Common myeloid progenitor, CD34-positive (primary cell): ENCODE measurements around the gene GNG4.
A peak's percentile ranks its signal among the peaks of the same experiment; 100 is the strongest.
"Not testable (repeated sequence)": the region's sequence is repeated elsewhere in the genome, so short reads cannot be mapped to it uniquely, and the experiment has no call there.

Experiments used
- CTCF ChIA-PET: fragments of 350-600 bp; sonication (Branson Sonifier 250); formaldehyde crosslinking; loops from one replicate; lab custom pipeline; 2021; ENCODE audit warnings: antibody characterized with exemption; lab: Charles Lee
- POLR2A ChIA-PET: fragments of 350-600 bp; sonication (Branson Sonifier 250); formaldehyde crosslinking; loops from one replicate; lab custom pipeline; 2021; ENCODE audit warnings: antibody characterized with exemption; lab: Charles Lee
- DNase-seq, 3 donors: peaks; one replicate each; pipeline versions ENCODE4 v3.0.0 to v3.0.0-alpha.2; 2013
- H3K27ac ChIP-seq, 2 experiments: 1 replicate in 1 of 2; 2 replicates in 1 of 2; pipeline ENCODE4 v1.7.0; 2013; ENCODE audit warnings: inconsistent platforms in 2 of 2, low read length in 2 of 2, mild to moderate bottlenecking in 2 of 2, low read depth in 1 of 2, moderate library complexity in 1 of 2; ENCODE audit not compliant: severe bottlenecking in 2 of 2, insufficient read depth in 1 of 2, poor library complexity in 1 of 2
- H3K27me3 ChIP-seq, 5 experiments: replicated peaks in 2 of 5; 1 replicate in 3 of 5; 2 replicates in 2 of 5; pipeline versions ENCODE4 v1.6.1 to v1.7.0; 2013; ENCODE audit warnings: low read length in 4 of 5, mild to moderate bottlenecking in 2 of 5, moderate library complexity in 2 of 5, inconsistent platforms in 1 of 5; ENCODE audit not compliant: insufficient read depth in 5 of 5, control insufficient read depth in 4 of 5
- H3K36me3 ChIP-seq, 4 experiments: 1 replicate in 2 of 4; 2 replicates in 2 of 4; pipeline versions ENCODE4 v1.6.1 to v1.7.0; 2013; ENCODE audit warnings: low read length in 3 of 4, control low read depth in 1 of 4, mild to moderate bottlenecking in 1 of 4; ENCODE audit not compliant: control insufficient read depth in 4 of 4, insufficient read depth in 4 of 4
- H3K4me1 ChIP-seq, 4 experiments: 1 replicate in 3 of 4; 2 replicates in 1 of 4; pipeline versions ENCODE4 v1.6.1 to v1.7.1; 2013; ENCODE audit warnings: low read length in 3 of 4, mild to moderate bottlenecking in 3 of 4, control low read depth in 1 of 4, inconsistent platforms in 1 of 4, moderate library complexity in 1 of 4; ENCODE audit not compliant: control insufficient read depth in 4 of 4, insufficient read depth in 4 of 4; ENCODE audit errors: control extremely low read depth in 1 of 4
- H3K4me3 ChIP-seq, 7 experiments: 1 replicate in 4 of 7; 2 replicates in 3 of 7; pipeline versions ENCODE4 v1.5.1 to v1.7.0; 2013; ENCODE audit warnings: mild to moderate bottlenecking in 7 of 7, low read length in 6 of 7, moderate library complexity in 6 of 7, inconsistent platforms in 2 of 7, low read depth in 2 of 7, control low read depth in 1 of 7; ENCODE audit not compliant: insufficient read depth in 4 of 7, control insufficient read depth in 1 of 7; ENCODE audit errors: extremely low read depth in 1 of 7
- H3K9me3 ChIP-seq, 5 experiments: 1 replicate in 4 of 5; 2 replicates in 1 of 5; pipeline versions ENCODE4 v1.6.1 to v1.7.1; 2013; ENCODE audit warnings: low read length in 4 of 5, mild to moderate bottlenecking in 2 of 5, inconsistent platforms in 1 of 5, low read depth in 1 of 5, moderate library complexity in 1 of 5; ENCODE audit not compliant: control insufficient read depth in 4 of 5, insufficient read depth in 2 of 5; ENCODE audit errors: control extremely low read depth in 1 of 5
- WGBS: methylation state at CpG from one replicate; pipeline ENCODE4 v1.1.5; 2013; ENCODE audit not compliant: insufficient coverage; 5-methylcytosine and 5-hydroxymethylcytosine counted together

The GNG4 gene

GRCh38 chr1:235546369-235547155 is 103.0 kb downstream of the GNG4 start:
- 64% methylated on average over 10 of the region's 10 CpGs for WGBS
- POLR2A ChIA-PET, H3K4me3 ChIP-seq, H3K36me3 ChIP-seq, H3K27ac ChIP-seq, H3K27me3 ChIP-seq, H3K4me1 ChIP-seq, H3K9me3 ChIP-seq: not testable (repeated sequence)
- CTCF ChIA-PET: interaction anchor here (0.6 to 4.2 kb wide), 3 partner anchors 41 to 64 kb away, joined by 3 to 14 read pairs (median 4); no protein-coding TSS in a partner anchor
- peak; percentile 30 to 73 (median 68) for DNase-seq

DNA sequence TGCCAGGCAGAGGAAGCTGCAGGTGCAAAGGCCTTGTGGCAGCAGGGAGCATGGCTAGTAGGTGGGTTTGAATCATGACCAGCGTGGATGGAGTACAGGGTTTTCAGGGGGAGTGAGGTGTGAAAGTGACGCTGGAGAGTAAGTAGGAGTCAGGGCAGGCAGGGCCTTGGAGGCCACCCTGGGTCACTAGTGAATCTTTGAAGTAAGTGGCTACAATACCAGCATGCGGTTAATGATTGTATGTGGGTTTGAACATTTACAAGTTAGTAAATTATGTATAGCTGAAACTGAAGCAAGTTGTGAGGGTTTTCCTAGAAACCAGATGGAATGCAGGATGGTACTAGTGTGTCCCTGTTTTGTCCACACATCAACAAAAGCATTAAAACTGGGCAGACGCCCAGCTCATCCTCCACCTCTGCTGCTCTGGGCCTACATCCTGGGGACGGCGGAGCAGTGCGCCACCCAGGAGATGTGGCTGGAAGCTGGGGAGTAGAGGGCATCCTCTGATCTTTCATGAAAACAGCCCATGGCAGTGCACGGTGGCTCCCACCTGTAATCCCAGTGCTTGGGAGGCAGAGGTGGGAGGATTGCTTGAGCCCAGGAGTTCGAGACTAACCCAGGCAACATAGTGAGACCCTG is 104.2 kb downstream of the GNG4 start:
- Histone ChIP-seq H3K4me3 (no peak overlapping the region), H3K27ac (no peak overlapping the region), H3K27me3 (peaks cover 0 to 5% (median 0%) of the 10 kb centered on the region in 5 experiments), H3K9me3 (no peaks in the 10 kb centered on the region), H3K4me1 (no peaks in the 10 kb centered on the region), H3K36me3 (no peaks in the 10 kb centered on the region)
- ChIA-PET CTCF (interaction anchor here (1.1 to 1.2 kb wide), 2 partner anchors 32 to 40 kb away, joined by 3 to 4 read pairs; no protein-coding TSS in a partner anchor), POLR2A (no interaction called here)
- 100% methylated on average over 8 of the region's 9 CpGs for WGBS
- DNase-seq: no peak

GRCh38 chr1:235542845-235543244 is 106.7 kb downstream of the GNG4 start:
- CTCF ChIA-PET, H3K4me1 ChIP-seq, H3K9me3 ChIP-seq, H3K36me3 ChIP-seq, DNase-seq, H3K27ac ChIP-seq, POLR2A ChIA-PET, H3K4me3 ChIP-seq, H3K27me3 ChIP-seq: not testable (repeated sequence)
- WGBS: 89% methylated on average over 7 of the region's 7 CpGs

- WGBS: 94% methylated on average over 4 of the region's 8 CpGs
- ChIA-PET CTCF (no interaction called here), POLR2A (no interaction called here)
- H3K36me3 ChIP-seq: no peaks in the 10 kb centered on the region
- H3K27ac ChIP-seq: no peak overlapping the region
- H3K4me3 ChIP-seq: no peak overlapping the region
- DNase-seq: no peak
- no peaks in the 10 kb centered on the region for H3K27me3 ChIP-seq
- no peaks in the 10 kb centered on the region for H3K9me3 ChIP-seq
- no peaks in the 10 kb centered on the region for H3K4me1 ChIP-seq
Measured at GRCh38 chr1:235533476-235534168, 116.0 kb downstream of the GNG4 start.

DNA sequence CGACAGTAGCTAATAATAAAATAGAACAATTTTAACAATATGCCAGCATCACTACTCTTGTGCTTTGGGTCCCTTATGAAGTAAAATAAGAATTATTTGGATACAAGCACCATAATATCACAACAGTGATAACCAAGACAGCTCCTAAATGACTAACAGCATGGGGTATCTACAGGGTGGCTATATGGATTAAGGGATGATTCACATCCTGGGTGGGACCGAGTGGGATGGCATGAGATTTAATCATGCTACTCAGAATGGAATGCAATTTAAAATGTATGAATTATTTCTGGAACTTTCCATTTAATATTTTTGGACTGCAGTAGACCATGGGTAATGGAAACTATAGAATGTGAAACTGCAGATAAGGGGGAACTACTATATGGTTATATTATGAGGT is 117.2 kb downstream of the GNG4 start:
- H3K27ac ChIP-seq: no peak overlapping the region
- ChIA-PET POLR2A (interaction anchor here (0.6 kb wide), 1 partner anchor 446 kb away, joined by 3 read pairs; no protein-coding TSS in a partner anchor), CTCF (interaction anchor here (1.0 kb wide), 1 partner anchor 8 kb away, joined by 3 read pairs; no protein-coding TSS in a partner anchor)
- H3K4me3 ChIP-seq: no peak overlapping the region
- no peaks in the 10 kb centered on the region for H3K9me3 ChIP-seq
- 100% methylated on average over 1 of the region's 2 CpGs for WGBS
- H3K36me3 ChIP-seq: no peaks in the 10 kb centered on the region
- H3K27me3 ChIP-seq: no peaks in the 10 kb centered on the region
- no peaks in the 10 kb centered on the region for H3K4me1 ChIP-seq
- DNase-seq: no peak

DNA sequence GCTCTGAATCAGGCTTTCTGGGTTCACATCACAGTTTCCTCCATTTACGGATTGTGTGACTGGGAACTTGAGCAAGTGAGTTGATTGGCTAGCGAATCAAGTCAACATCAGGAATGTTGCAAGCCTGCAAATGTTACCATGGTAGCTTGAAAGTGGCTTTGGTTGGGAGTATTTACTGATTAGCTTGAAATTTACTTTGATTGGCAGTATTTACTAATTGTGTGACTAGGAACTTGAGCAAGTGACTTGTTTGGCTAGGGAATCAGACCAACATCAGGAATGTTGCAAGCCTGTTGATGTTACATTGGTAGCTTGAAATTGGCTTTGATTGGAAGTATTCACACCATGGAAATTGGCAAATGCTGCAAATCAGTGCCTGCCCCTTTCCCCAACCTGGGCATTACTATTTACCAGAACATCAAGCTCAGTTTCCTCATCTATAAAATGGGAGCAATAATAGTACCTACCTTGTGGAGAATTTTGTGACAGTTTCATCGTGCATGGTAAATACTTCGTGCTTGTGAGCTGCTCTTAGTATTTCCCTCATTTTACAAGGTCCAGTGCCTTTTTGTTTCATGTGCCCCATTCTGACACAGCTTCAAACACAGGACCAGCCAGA is 122.3 kb downstream of the GNG4 start:
- no peaks in the 10 kb centered on the region for H3K36me3 ChIP-seq
- H3K27me3 ChIP-seq: no peaks in the 10 kb centered on the region
- DNase-seq: no peak
- ChIA-PET CTCF (interaction anchor here (0.6 to 1.7 kb wide), 5 partner anchors 9 to 74 kb away, joined by 3 to 7 read pairs (median 4); no protein-coding TSS in a partner anchor), POLR2A (no interaction called here)
- H3K4me3 ChIP-seq: no peak overlapping the region
- H3K9me3 ChIP-seq: no peaks in the 10 kb centered on the region
- H3K4me1 ChIP-seq: no peaks in the 10 kb centered on the region
- WGBS: 87% methylated on average over 4 of the region's 4 CpGs
- H3K27ac ChIP-seq: no peak overlapping the region
